GM12878 (cell line): ENCODE results near the gene HNRNPA2B1.

ENCODE experiments used
- CHD4 ChIP-seq: fragments of 200-600 bp; sonication (generic); IDR thresholded peaks from 2 replicates; pipeline ENCODE4 v1.6.1; 2016; ENCODE audit warnings: mild to moderate bottlenecking
- CREM ChIP-seq: IDR thresholded peaks from 2 replicates; pipeline ENCODE4 v1.6.1; 2014; ENCODE audit warnings: antibody characterized with exemption, low read depth
- CTCF ChIP-seq, 3 experiments: IDR thresholded peaks in 2 of 3; conservative IDR thresholded peaks in 1 of 3; 2 replicates each; pipeline ENCODE4 v1.5.1; 2011; ENCODE audit warnings: low read depth in 3 of 3, low read length in 3 of 3, mild to moderate bottlenecking in 3 of 3, control low read depth in 2 of 3, moderate library complexity in 2 of 3, inconsistent platforms in 1 of 3, mixed read lengths in 1 of 3; ENCODE audit not compliant: control insufficient read depth in 2 of 3, insufficient read depth in 1 of 3; ENCODE audit errors: extremely low read depth in 1 of 3
- POLR2A ChIP-seq: IDR thresholded peaks from 2 replicates; pipeline ENCODE4 v1.6.1; 2011; ENCODE audit warnings: low read depth, mild to moderate bottlenecking, low read length
- RCOR1 ChIP-seq: conservative IDR thresholded peaks from 2 replicates; pipeline ENCODE4 v1.6.1; 2012; ENCODE audit warnings: low read depth, low read length, improper control_type of control experiment
- SREBF2 ChIP-seq: IDR thresholded peaks from 2 replicates; pipeline ENCODE4 v1.6.1; 2012; ENCODE audit warnings: mild to moderate bottlenecking, low read length
- SRF ChIP-seq, 2 experiments: IDR thresholded peaks; 2 replicates each; pipeline ENCODE4 v1.6.1; 2011; ENCODE audit warnings: low read depth in 2 of 2, low read length in 2 of 2, mild to moderate bottlenecking in 1 of 2, moderate library complexity in 1 of 2
- TCF3 ChIP-seq: IDR thresholded peaks from 2 replicates; pipeline ENCODE4 v1.6.1; 2012; ENCODE audit warnings: low read depth, mild to moderate bottlenecking, low read length, borderline replicate concordance; ENCODE audit not compliant: insufficient read depth
- ZNF24 ChIP-seq: fragments of 450-650 bp; IDR thresholded peaks from 2 replicates; pipeline ENCODE4 v1.6.1; 2017; ENCODE audit warnings: antibody characterized with exemption, mild to moderate bottlenecking
- TF ChIP-seq, protein P1 (sequence below): IDR thresholded peaks from 2 replicates; pipeline ENCODE4 v1.6.1; 2011; ENCODE audit warnings: borderline replicate concordance, low read depth, mild to moderate bottlenecking, moderate library complexity, low read length; ENCODE audit not compliant: insufficient read depth, poor library complexity, severe bottlenecking

DNA sequence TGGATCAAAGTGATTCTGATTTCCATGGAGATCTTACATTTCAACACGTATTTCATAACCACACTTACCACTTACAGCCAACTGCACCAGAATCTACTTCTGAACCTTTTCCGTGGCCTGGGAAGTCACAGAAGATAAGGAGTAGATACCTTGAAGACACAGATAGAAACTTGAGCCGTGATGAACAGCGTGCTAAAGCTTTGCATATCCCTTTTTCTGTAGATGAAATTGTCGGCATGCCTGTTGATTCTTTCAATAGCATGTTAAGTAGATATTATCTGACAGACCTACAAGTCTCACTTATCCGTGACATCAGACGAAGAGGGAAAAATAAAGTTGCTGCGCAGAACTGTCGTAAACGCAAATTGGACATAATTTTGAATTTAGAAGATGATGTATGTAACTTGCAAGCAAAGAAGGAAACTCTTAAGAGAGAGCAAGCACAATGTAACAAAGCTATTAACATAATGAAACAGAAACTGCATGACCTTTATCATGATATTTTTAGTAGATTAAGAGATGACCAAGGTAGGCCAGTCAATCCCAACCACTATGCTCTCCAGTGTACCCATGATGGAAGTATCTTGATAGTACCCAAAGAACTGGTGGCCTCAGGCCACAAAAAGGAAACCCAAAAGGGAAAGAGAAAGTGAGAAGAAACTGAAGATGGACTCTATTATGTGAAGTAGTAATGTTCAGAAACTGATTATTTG, 15.3 kb downstream of the HNRNPA2B1 start:
- no peak for TF ChIP-seq TCF3
- no peak for TF ChIP-seq ZNF24
- no peak for TF ChIP-seq CREM
- no peak for TF ChIP-seq RCOR1
- TF ChIP-seq POLR2A = peak; percentile 14; the same call in 1 of the 2 replicates
- no peak for TF ChIP-seq CHD4
- no peak for TF ChIP-seq SRF (IDR thresholded peaks at IDR 0.05; ENCODE audit: low read depth in 2 of 2, low read length in 2 of 2)
- TF ChIP-seq, protein P1, sequence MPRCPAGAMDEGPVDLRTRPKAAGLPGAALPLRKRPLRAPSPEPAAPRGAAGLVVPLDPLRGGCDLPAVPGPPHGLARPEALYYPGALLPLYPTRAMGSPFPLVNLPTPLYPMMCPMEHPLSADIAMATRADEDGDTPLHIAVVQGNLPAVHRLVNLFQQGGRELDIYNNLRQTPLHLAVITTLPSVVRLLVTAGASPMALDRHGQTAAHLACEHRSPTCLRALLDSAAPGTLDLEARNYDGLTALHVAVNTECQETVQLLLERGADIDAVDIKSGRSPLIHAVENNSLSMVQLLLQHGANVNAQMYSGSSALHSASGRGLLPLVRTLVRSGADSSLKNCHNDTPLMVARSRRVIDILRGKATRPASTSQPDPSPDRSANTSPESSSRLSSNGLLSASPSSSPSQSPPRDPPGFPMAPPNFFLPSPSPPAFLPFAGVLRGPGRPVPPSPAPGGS = peak; percentile 25
- TF ChIP-seq CTCF (IDR thresholded peaks at IDR 0.05 in 2 of 3, conservative IDR thresholded peaks at IDR 0.05 in 1 of 3; ENCODE audit: control insufficient read depth in 2 of 3, extremely low read depth in 1 of 3, insufficient read depth in 1 of 3, low read depth in 3 of 3, low read length in 3 of 3) = no peak
- no peak for TF ChIP-seq SREBF2
